GM19372 (cell line): ENCODE results near the gene LRRTM4.
"Not testable (repeated sequence)": the region's sequence is repeated elsewhere in the genome, so short reads cannot be mapped to it uniquely, and the experiment has no call there.

Experiments used
- ATAC-seq: cut with Tn5 transposase; IDR thresholded peaks from one replicate; pipeline ENCODE4 v1.9.1; 2021; ENCODE audit warnings: mild to moderate bottlenecking, low read depth, moderate library complexity; ENCODE audit not compliant: unreplicated experiment

Gene LRRTM4

DNA sequence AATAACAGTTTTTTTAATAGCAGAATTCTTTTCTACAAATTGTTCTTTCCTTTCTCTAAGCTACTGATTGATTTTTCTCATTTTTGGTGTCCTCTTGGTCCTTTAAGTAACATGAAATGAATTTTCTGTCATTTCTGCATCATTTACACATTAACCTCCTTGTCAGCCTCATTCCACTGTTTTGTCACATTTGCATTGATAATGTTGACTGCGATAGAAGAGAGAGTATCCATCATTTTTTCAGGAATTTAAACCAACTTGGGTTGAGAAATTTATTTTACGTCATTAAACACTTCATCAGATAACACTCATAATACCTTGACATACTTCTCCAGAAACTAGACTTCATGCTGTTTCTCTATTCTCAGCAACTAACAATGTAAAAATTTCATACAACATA, 422.2 kb downstream of the LRRTM4 start:
- no peak for ATAC-seq

DNA sequence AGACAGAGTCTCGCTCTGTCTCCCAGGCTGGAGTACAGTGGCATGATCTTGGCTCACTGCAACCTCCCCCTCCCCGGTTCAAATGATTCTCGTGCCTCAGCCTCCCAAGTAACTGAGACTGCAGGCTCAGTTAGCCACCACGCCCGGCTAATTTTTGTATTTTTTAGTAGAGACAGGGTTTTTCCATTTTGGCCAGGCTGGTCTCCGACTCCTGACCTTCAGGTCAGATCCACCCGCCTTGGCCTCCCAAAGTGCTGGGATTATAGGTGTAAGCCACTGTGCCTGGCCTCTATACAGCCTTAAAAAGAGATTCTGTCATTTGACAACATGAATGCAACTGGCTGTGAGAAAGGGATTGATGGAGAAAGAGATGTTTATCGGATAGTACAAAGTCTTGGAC, 426.7 kb downstream of the LRRTM4 start:
- ATAC-seq: not testable (repeated sequence)

DNA sequence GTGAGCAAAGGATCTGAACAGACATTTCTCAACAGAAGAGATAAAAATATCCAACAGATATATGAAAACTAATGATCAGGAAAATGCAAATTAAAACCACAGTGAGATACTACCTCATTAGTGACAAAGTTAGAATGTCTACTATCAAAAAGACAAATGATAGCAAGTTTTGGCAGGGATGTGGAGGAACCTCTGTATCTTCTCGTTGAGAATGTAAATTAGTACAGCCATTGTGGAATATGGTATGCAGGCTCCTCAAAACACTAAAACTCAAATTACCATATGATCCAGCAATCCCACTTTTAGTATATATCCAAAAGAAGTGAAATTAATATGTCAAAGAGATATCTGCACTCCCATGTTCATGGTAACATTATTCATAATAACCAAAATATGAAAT, 427.1 kb downstream of the LRRTM4 start:
- ATAC-seq: no peak

DNA sequence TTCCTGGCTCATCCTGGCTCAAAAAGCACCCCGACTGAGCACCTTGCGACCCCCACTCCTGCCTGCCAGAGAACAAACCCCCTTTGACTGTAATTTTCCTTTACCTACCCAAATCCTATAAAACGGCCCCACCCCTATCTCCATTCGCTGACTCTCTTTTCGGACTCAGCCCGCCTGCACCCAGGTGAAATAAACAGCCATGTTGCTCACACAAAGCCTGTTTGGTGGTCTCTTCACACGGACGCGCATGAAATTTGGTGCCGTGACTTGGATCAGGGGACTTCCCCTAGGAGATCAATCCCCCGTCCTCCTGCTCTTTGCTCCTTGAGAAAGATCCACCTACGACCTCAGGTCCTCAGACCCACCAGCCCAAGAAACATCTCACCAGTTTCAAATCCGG, 433.8 kb downstream of the LRRTM4 start:
- ATAC-seq: not testable (repeated sequence)

DNA sequence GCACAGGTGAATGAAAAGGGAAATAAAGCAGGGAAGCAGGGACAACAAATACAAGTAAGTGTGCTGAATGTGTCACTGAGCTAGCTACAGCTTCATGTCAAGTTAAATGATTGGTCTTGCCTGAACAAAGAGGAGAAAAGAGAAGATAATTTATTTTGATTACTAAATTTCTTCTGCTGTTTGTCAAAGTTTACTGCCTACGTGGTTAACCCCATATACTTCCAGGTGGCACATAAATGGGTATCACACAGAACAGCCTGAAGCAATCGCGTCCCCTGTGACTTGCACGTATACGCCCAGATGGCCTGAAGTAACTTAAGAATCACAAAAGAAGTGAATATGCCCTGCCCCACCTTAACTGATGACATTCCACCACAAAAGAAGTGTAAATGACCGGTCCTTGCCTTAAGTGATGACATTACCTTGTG, 434.2 kb downstream of the LRRTM4 start:
- ATAC-seq: no peak

DNA sequence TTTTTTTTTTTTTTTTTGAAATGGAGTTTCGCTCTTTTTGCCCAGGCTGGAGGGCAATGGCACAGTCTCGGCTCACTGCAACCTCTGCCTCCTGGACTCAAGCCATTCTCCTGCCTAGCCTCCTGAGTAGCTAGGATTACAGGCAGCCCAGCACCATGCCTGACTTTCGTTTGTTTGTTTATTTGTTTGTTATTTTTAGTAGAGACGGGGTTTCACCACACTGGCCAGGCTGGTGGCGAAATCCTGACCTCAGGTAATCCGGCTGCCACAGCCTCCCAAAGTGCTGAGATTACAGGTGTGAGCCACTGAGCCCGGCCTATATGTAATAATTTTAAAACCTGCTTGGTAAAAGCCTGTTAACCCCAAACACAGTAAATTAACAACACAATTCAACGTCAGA, 435.7 kb downstream of the LRRTM4 start:
- ATAC-seq: no peak

DNA sequence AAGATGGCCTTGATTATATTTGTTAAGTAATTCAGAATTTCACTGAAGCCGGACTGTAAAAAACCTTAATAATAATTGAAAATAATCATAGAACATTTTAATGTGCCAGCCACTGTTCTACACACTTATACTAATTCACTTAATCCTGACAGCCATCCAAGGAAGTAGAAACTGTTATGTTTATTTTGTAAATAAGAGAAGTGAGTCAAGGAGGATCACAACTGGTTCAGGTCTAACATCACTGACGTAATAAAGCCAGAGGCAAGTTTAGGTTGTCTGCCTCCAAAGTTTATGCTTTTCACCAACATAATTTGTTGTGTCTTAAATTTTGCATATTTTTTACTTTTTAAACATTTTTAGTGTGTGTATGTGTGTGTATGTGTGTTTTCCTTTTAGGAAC, 436.1 kb downstream of the LRRTM4 start:
- ATAC-seq: no peak

DNA sequence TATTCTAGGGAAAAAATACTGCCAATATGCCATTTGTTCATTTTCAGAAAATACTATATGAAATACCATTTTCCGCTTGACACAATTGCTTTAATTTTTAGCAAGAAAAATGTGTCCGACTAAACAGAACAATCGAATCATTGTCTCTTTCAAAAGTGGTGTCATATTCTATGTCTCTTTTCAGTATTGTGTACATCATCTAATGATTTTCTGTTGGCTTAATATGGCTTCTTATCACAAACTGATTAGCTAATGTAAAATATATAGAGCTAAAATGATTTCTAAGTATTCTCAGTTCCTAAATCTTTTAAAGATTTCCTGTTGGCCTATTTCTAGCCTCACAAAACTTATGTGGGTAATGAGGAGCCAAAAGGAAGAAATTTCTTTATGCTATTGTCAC, 436.6 kb downstream of the LRRTM4 start:
- no peak for ATAC-seq

DNA sequence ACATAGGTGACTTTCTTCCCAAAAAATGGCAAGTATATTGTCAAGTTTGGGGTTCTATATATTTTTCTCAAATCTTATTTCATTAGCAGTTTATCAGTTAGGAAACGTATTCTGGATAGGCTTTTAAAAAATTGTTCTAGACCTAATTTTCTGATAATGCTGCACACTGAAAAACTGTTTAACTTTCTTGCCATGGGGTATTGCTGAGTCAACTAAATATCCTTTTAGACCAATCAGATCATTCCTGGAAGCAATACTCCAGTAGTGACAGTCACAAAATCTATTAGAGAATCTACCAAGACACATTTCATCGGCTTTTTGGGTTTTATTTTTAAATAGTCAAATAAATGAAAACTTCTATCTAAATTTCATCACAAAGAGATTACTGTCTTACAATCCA, 440.6 kb downstream of the LRRTM4 start:
- no peak for ATAC-seq

DNA sequence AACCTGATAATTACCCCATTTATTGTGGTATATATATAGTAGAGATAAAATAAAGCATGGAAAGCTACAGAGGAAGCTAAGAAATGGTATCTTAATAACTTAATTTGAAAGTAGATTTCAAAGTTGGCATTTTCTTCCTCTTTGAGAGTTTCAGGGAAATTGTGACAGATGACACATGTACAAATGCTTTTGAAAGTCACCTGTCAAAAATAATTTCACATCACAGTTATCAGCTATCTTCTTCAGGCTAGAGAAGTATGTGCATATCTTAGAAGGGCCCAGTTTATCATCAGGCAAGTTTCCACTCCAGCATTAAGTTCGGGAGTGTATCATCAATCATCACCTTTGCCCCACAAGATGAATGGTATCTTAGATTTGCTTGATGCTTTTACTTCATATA, 457.9 kb downstream of the LRRTM4 start:
- no peak for ATAC-seq

DNA sequence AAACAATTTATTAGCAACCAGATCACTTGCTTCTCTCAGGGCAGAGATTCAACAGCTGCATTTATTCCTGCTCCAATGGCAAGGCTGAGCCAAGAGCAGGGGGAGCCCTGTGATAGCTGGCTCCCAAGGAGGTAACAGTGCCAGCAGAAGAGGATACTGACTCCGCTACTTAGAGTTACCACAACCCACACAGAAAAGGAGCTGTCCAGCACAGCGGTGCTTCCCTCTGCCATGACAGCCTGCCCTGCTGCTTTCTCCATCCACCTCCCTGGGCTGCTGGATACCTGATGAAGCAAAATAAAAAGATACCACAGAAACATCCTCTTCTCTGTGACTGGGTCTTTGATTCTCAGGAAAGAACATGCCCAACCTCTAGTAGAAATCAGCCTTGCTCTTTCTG, 467.2 kb downstream of the LRRTM4 start:
- no peak for ATAC-seq

DNA sequence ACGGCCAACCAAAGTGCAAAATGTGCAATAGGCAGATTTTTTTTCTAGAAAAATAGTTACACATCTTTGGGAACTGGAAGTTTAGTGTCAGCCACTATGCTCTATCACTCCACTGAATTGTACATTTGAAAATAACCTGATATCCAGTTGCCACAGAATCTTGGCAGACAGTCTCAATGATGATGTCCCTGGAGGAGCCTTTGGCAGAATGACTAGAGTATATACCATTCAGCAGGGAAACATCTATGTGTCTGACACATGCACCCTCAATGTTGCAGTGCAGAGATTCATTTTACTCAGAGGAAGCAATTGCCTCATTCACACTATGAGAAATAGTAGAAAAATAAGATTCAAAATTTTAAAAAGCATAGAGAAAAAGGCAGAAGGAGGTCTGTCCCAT, 475.8 kb downstream of the LRRTM4 start:
- ATAC-seq: no peak

DNA sequence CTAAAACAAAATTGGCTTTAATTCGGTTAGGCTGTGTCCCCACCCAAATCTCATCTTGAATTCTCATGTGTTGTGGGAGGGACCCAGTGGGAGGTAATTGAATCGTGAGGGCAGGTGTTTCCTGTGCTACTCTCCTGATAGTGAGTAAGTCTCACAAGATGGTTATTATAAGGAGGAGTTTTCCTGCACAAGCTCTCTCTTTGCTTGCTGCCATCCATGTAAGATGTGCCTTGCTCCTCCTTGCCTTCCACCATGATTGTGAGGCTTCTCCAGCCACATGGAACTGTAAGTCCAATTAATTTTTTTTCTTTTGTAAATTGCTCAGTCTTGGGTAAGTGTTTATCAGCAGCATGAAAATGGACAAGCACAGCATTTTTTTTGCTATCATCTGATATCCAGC, 476.7 kb downstream of the LRRTM4 start:
- not testable (repeated sequence) for ATAC-seq

DNA sequence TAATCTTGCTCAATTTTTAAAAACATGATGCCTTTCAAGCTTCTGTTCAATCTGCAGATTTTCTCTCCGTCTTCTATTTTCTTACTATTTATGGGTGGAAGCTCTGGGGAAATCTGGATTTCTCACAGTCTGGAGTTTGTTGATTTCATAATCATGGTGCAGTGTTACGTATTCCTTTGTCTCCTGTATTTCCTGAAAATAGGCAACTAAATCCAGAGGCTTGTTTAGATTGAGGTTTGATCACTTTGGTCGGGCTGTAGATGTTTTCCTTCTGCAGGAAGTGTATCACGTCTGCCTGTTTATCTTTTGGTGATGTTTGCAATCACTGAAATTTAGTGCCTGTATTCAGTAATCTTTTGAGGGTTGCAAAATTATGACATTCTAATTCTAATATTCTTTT, 487.7 kb downstream of the LRRTM4 start:
- ATAC-seq: no peak

DNA sequence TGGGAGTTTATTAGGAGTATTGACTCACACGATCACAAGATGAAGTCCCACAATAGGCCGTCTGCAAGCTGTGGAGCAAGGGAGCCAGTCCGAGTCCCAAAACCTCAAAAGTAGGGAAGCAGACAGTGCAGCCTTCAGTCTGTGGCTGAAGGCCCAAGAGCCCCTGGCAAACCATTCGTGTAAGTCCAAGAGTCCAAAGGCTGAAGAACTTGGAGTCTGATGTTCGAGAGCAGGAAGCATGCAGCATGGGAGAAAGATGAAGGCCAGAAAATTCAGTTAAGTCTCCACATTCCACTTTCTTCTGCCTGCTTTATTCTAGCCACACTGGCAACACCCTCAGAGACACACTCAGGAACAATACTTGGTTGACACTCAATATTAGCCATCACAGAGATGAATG, 492.9 kb downstream of the LRRTM4 start:
- ATAC-seq: not testable (repeated sequence)

DNA sequence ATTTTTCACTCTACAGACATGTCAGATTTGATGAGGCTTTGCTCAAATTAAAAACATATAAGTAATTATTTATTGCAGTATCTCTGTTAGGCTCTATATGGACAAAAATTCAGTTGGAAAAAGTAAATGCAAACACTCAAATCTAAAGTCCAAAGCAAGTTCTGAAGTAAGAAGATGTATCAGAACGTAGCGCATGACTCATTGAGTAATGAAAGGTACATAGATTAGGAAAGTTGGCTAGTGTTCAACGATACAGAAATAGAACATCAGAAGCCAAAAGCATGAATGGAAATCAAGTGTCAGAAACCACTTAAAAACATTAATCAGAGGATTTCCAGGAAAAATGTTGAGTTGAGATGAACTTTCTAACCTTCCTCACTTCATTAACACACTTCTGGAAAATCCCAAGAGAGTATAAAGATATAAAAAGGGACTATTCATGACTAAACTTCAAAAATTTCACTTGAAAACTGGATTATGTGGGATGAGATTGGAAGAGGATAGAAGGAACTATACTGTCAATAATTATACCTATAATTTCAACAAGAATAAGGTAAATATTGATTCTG, 494.1 kb downstream of the LRRTM4 start:
- ATAC-seq: no peak

DNA sequence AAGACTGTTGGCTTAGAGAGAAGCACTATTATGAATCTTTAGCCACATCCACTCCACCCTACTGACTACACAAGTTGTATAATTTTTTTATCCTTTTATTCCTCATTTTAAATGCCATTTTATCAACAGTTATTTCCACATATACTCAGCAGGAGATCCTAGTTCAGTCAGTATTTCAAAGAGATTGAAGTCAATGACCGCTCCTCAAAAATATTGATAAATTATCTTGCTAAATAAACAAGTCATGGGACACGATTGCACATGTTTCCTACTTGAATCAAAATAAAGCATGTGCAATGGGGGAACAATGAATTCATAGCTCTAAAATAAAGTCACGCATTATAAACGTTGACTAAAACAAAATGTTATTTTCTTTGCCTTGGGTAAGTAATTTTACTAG, 496.5 kb downstream of the LRRTM4 start:
- no peak for ATAC-seq

DNA sequence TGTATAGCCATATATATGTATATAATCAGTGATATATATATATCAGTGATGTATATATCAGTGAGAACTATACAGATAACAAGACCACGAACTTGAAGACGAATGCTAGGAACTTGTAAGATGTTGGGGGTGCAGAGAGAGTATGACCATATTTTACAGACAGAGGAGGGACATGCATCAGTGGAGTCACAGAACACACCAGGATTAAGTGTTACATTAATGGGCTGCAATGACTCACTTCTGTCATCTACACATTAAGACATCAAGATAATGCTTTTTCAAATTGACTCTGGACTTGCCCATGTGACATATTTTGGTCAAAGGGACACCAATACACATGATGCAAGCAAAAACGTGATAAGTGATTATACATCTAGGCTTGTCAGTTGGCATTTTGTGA, 501.0 kb downstream of the LRRTM4 start:
- no peak for ATAC-seq

DNA sequence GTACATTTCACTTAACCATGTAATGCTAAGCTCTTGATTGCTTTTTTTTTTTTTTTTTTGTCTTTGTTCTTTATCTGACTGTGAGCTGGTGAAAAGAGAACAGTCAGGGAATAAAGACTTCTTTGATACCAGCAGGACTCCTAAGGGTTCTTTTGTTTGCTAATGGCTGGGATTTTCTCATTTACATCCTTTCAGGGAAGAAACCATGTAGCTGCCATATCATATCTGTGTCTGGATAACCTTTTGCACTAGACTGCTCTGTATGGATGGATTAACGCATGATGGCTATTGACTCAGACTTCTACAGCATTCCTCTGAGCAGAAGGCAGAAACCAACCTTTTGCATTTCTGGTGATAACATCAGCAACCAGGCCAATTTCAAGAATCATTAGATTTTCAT, 504.0 kb downstream of the LRRTM4 start:
- ATAC-seq: no peak

DNA sequence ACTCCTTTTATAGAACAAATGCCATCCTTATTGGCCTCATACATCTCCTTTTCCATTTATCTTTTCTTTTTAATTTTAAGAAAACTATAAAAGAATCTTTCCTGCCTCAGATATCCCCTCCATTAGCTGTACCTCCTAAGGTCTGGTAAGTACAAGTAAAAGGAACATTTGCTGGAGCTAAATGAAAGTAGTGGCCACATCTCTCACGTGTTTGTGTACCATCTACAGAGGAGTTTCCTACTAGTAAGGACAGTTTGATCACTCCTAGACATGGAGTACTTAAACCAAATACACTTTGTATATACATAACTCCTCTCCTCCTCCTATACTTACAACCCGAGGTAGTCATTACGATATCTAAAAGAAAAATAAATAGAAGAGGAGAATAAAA, 504.8 kb downstream of the LRRTM4 start:
- no peak for ATAC-seq

DNA sequence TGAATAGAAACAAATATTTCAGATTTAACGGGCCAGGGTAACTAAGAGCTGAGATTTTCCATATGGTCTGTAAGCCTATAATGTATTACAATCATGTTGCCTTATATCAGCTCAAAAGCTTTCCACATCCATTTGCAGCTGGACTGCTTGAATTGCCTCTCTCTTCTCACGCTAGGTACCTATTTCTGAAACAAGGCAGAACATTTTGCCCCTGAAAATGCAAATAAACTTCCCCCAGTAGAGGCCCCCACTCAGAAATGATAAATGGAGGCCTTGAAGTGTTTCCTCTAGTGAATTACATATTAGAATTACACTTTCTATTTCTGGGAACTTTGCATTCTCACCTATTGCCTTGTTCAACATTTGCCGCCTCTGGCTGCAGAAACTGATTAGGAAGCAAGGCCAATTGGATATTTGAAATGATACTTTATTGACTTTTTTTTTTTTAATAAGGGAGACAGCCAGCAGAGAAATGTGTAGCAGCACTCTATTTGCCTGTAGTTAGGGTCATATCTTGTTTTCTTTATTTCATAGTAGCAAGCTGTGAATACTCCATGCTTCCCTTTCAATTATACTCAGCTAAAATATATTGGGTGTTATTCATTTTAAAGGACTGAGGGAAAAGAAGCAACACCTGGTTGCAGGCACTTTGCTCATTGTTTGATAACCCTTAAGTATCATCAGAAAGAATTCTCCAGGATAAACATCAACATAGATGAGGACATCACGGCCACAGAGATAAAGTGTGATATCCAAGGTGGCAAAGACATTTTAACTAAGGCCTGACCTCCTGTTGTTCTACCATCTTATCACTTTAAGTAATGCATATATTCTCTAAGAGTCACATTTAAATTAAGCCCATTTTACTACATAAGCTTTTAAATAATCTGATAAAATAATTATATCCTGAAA, 505.5 kb downstream of the LRRTM4 start:
- ATAC-seq: no peak

DNA sequence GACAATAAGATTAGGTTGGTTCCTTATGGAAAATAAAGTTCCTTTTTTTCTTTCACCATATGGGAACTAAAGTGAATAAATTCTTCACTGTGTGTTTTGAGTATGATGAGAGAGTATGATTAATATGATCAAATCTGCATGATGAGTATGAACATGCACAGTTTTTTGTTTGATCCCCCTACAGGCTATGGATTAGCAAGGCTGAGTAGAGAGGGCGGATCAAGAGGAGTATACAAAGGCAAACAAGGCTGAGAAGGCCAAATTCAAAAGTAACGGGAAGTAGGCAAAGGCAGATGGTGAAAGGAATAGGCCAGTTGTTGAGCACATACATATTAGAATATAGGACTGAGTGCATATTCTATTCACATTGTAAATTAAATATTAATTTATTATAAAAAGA, 508.2 kb downstream of the LRRTM4 start:
- ATAC-seq: no peak
